ENCODE results near the gene SIRT4. TPM values are rescaled to one million over a fixed set of nuclear protein-coding genes. Genes with fewer than 3 reads are reported as not detected.

SIRT4 gene
- total RNA-seq, 1 donor from 2014 or later = 3.8 TPM

DNA sequence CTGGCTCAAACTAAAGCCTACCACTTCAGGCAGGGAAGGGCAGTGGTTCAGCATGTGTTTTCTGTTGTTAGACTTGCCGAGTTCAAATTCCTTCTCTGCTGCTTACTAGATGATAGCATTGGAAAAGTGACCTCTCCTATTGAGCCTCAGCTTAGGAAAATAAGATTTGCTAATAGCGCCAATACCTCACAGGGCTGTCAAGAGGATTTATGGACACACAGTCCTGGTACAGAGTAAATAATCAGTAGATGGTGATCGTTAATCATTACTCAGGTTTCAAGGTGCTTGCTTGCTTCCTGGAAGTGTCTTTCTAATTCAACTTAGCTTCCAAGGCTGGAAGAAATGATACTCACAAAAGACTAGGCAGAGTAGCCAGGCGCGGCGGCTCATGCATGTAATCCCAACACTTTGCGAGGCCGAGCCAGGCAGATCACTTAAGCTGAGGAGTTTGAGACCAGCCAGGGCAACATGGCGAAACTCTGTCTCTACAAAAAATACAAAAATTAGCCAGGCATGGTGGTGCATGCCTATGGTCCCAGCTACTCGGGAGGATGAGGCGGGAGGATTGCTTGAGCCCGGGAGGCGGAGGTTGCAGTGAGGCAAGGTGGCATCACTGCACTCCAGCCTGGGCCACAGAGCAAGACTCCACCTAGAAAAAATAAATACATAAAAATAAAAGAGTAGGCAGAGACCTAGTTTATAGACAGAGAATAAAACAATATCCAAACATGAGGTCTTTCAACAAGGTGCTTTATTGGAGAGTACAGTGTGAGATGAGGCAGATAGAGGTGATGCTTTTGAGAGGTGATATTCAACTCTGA lies 19.5 kb downstream of the SIRT4 start:
- Histone ChIP-seq H3K9ac (peak overlapping the region; percentile 21), H3K27me3 (peaks cover 8% of the 10 kb centered on the region), H2AFZ (replicated peaks) (no peak overlapping the region), H4K20me1 (ENCODE audit: low read depth) (no peaks in the 10 kb centered on the region), H3K9me3 (ENCODE audit: low read depth) (no peaks in the 10 kb centered on the region), H3K4me3 (no peak overlapping the region), H3K4me1 (peaks cover 4% of the 10 kb centered on the region), H3K4me2 (no peak overlapping the region), H3K27ac (no peak overlapping the region), H3K36me3 (no peaks in the 10 kb centered on the region), H3F3A (ENCODE audit: low read depth) (peaks cover 26% of the 10 kb centered on the region), H3K79me2 (ENCODE audit: low read depth) (no peaks in the 10 kb centered on the region)
- Mint-ChIP-seq H3K4me3 (no peak overlapping the region), H3K4me1 (peaks cover 16% of the 10 kb centered on the region), H3K27ac (peak overlapping the region; percentile 10), H3K9me3 (no peaks in the 10 kb centered on the region), H3K27me3 (ENCODE audit: insufficient read depth, low read depth) (peaks cover 13% of the 10 kb centered on the region), H3K36me3 (no peaks in the 10 kb centered on the region)
- TF ChIP-seq EZH2phosphoT487 (IDR thresholded peaks at IDR 0.05) (no peak), CTCF (IDR thresholded peaks at IDR 0.05) (no peak), EZH2 (IDR thresholded peaks at IDR 0.05) (no peak)
- DNase-seq (ENCODE audit: low spot score) = no peak

- no peaks in the 10 kb centered on the region for H3K9me3 Mint-ChIP-seq
- H3K27me3 Mint-ChIP-seq (ENCODE audit: insufficient read depth, low read depth) = peaks cover 13% of the 10 kb centered on the region
- TF ChIP-seq EZH2phosphoT487 (IDR thresholded peaks at IDR 0.05) (no peak), CTCF (IDR thresholded peaks at IDR 0.05) (no peak), EZH2 (IDR thresholded peaks at IDR 0.05) (no peak)
- Histone ChIP-seq H3K9me3 (ENCODE audit: low read depth) (no peaks in the 10 kb centered on the region), H4K20me1 (ENCODE audit: low read depth) (no peaks in the 10 kb centered on the region), H3K27me3 (peaks cover 8% of the 10 kb centered on the region), H2AFZ (replicated peaks) (no peak overlapping the region), H3K27ac (no peak overlapping the region), H3K9ac (no peak overlapping the region), H3F3A (ENCODE audit: low read depth) (peaks cover 10% of the 10 kb centered on the region), H3K4me2 (no peak overlapping the region), H3K4me1 (no peaks in the 10 kb centered on the region), H3K79me2 (ENCODE audit: low read depth) (no peaks in the 10 kb centered on the region), H3K36me3 (no peaks in the 10 kb centered on the region), H3K4me3 (no peak overlapping the region)
- no peaks in the 10 kb centered on the region for H3K36me3 Mint-ChIP-seq
- no peak overlapping the region for H3K27ac Mint-ChIP-seq
- H3K4me3 Mint-ChIP-seq = no peak overlapping the region
- H3K4me1 Mint-ChIP-seq = peaks cover 6% of the 10 kb centered on the region
- no peak for DNase-seq (ENCODE audit: low spot score)
Observed at GRCh38 chr12:120323772-120324171, 21.7 kb downstream of the SIRT4 start.

DNA sequence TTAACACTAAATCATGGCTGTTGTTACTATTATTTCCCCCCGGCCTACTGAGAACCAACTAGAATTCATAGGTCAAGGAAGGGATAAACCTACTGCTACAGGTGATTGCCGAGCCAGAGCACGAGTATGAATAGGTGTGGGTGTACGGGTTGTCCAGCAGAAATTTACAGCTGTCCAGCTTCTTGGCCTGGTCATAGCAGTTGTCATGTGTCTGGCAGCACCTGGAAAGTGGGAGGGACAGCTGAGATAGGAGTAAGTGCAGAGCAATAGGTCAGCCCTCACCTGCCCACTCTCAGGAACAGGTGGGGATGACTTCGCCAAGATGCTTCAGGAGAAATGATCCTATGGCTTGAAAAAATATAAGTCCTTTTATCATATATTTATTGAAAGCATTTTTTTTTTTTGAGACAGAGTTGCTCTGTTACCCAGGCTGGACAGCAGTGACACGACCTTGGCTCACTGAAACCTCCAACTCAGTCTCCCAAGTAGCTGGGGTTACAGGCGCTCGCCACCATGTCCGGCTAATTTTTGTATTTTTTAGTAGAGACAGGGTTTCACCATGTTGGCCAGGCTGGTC lies 22.8 kb downstream of the SIRT4 start:
- H2AFZ ChIP-seq (replicated peaks) = no peak overlapping the region
- no peak overlapping the region for H3K9ac ChIP-seq
- H3K27ac Mint-ChIP-seq = no peak overlapping the region
- peaks cover 8% of the 10 kb centered on the region for H3K27me3 ChIP-seq
- TF ChIP-seq EZH2 (IDR thresholded peaks at IDR 0.05) (peak; percentile 3), CTCF (IDR thresholded peaks at IDR 0.05) (no peak)
- H3K27me3 Mint-ChIP-seq (ENCODE audit: insufficient read depth, low read depth) = peaks cover 15% of the 10 kb centered on the region
- no peaks in the 10 kb centered on the region for H3K4me1 ChIP-seq
- H3K36me3 ChIP-seq = no peaks in the 10 kb centered on the region
- DNase-seq (ENCODE audit: low spot score) = no peak
- no peaks in the 10 kb centered on the region for H3K79me2 ChIP-seq (ENCODE audit: low read depth)
- peak overlapping the region; percentile 92 for H3K4me3 Mint-ChIP-seq
- no peak overlapping the region for H3K4me2 ChIP-seq
- H3K9me3 ChIP-seq (ENCODE audit: low read depth) = no peaks in the 10 kb centered on the region
- peaks cover 10% of the 10 kb centered on the region for H3F3A ChIP-seq (ENCODE audit: low read depth)
- no peak overlapping the region for H3K4me3 ChIP-seq
- no peaks in the 10 kb centered on the region for H3K36me3 Mint-ChIP-seq
- H3K4me1 Mint-ChIP-seq = peaks cover 6% of the 10 kb centered on the region
- H3K9me3 Mint-ChIP-seq = no peaks in the 10 kb centered on the region
- no peaks in the 10 kb centered on the region for H4K20me1 ChIP-seq (ENCODE audit: low read depth)
- H3K27ac ChIP-seq = no peak overlapping the region
